AG08396 (cell line): ENCODE measurements around the gene SIK2.

Experiments used
- DNase-seq: peaks from one replicate; pipeline ENCODE4 v3.0.0; 2012; ENCODE audit warnings: low spot score, mixed read lengths

Gene SIK2

DNA sequence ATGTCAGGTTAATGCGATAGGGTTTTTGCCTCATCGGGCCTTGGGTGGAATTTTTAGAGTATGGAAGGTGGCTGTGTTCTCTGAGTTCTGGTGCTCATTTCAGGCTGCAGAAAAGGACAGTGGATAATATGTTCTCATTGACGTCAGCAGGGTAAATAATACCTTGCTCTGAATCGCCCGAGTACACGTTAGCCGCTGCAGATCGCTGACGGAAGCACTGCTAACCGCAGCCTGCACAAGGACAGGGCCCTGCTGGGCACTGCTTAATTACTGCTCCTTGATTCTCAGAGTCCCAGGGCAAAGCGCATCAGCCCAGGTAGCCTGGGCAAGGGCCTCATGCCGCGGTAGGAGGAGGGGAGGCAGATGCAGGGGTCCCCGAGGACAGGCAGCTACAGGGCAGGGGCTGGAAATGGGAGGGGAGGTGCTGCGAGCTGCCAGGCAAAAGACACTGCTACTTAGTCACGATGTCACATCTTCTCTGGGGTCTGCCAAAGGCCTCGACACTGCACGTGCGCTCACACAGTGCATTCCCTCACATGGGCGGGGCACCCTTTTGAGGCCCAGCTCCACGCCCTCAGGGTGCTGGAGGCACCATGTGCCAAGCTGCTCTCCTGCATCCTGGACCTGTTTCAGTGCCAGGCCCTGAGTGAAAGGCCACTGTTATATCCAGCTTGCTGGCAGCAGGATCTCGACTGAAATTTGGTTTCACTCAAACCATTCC, 128.8 kb downstream of the SIK2 start:
- no peak for DNase-seq

- no peak for DNase-seq
These were observed 129.6 kb downstream of the SIK2 start for GRCh38 chr11:111731821-111732220.

GRCh38 chr11:111733016-111733415, 130.8 kb downstream of the SIK2 start:
- peak; percentile 57 for DNase-seq

DNA sequence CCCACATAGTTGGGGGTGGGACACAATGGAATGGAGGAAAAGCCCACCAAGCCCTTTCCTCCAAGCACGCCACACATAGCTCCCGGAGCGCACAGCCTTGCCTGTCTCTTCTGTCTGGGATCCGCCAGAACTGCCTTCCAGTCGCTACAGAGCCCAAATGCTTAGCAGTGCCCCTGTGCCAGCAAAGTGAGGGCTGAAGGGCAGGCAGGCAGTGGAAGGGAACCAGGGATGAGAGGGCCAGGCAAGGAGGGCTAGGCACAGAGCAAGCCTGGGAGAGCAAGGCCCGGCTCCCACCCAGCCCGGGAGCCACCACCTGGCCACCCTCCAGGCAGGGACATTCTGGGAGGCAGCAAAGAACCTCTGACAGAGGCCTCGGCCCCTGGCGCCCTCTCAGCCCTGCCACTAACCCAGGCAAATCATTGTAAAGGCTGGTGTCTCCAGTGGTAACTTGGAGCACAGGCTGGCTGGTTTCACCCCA, 131.4 kb downstream of the SIK2 start:
- no peak for DNase-seq

- DNase-seq = no peak
These were observed 132.1 kb downstream of the SIK2 start for GRCh38 chr11:111734101-111734953.

GRCh38 chr11:111734954-111735261, 132.7 kb downstream of the SIK2 start:
- no peak for DNase-seq

DNA sequence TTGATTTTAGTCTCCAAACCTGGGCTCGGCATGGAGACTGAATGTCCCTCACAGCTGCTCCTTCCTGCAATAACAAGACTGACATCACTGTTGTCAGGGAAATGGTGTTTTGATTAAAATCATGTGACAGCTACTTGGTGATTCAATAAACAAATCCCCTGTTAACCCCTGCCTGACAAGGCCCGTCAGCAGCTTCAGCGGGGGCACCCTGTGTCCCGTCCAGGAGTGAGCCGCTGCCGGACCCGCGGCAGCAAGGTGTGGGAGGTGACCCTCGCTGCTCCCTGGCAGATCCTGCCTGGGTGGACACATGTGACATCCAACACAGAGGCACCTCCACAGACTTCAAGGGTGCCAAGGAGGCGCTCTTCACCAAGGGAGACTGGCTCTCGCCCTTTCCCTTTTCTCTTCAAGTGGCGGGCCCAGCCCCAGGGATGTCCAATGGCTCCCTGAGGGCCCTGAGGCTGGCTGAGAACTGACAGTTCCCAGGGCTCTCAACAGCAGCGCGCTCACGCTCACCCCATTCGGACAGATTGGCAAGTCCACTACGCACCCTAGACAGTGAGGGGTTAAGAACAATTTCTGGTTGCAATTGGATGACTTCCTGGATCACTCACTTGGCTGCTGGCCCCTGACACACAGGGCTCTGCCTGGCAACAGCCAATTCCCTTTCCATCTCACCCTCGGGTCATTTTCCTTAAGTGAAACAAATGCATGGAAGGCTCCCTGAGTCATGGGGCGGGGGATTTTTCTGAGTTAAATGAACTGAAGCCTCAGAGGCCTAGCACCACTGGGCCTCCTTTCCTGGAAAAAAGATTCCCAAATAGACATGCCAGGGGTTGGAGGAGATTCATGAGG, 133.2 kb downstream of the SIK2 start:
- peak; percentile 87 for DNase-seq

DNA sequence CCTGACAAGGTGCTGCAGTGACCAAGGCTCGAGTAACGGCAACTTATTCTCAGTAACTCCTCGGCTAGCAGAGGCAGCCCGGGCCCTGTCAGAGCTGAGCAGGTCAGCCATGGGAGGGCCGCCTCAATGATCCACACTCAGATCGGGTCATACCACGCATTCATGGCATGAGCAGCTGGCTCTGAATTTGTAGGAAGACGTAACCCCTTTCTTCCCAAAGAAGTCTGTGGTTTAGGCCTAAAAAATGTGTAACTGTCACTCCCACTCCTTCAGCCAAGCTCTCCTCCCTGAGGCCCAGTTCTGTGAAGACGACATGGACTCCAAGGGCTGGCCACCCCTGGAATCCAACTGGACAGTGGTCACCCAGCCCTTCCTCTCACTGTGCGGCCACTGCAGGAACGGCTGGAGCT, 133.9 kb downstream of the SIK2 start:
- DNase-seq = peak; percentile 53

- no peak for DNase-seq
These were observed 134.6 kb downstream of the SIK2 start for GRCh38 chr11:111736621-111737443.

- DNase-seq = no peak
These were observed 135.4 kb downstream of the SIK2 start for GRCh38 chr11:111737444-111738210.

- DNase-seq = no peak
These were observed 137.1 kb downstream of the SIK2 start for GRCh38 chr11:111739299-111739698.

GRCh38 chr11:111741751-111742150, 139.5 kb downstream of the SIK2 start:
- DNase-seq = no peak

DNA sequence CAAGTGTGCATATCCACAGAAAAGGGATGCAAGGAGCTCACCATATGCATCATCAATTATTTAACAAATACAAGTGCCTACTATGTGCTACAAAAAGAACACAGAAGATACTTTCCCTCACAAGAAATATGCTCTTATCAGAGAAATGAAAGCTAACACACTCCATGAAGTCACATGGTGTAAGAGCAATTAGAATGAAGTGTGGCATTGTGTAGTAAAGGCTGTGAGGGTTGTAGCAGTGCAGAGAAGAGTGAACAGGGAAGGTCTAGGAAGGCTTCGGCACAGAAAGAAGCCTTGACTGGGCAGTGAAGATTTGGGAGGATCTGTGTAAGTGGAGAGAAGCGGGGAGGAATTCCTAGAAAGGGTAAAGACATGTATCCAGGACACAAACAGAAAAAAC, 141.5 kb downstream of the SIK2 start:
- no peak for DNase-seq

GRCh38 chr11:111745719-111746504, 143.7 kb downstream of the SIK2 start:
- DNase-seq = peak; percentile 58

DNA sequence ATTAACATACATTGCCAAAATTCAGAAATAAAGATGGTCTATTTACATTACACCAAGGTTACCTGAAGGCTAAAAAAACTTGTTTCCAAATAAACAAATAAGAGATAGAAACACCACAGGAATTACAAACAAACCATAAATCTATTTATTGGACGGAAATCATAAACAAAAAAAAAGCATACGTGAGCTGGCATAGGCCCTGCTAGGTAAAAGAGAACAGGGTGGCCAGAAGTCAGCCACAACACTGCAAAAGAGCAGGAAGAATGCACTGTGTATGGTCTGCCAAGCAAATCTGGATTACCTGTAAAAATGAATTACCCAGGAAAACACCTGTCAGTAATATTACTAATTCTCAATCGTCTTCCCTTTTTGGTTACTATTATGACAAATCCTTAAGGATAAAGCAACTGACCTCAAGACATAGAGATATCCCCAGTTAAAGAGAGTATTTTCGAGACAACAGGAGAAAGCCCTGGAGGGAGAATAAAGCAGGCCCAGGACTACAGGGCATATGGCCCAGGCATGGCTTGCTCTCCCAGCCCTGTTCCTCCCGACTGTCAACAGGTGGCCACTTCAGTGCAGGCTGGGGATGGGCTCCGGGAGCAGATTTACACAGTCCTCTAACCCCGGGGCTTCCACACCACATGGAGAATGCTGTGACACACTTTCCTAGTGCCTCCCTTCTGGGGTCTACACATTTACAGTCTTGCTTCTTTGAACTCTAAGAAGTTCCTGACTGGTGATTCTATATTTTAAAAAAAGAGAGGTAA, 146.0 kb downstream of the SIK2 start:
- DNase-seq = no peak

- no peak for DNase-seq
These were observed 147.4 kb downstream of the SIK2 start for GRCh38 chr11:111749646-111750045.

GRCh38 chr11:111756097-111756496, 153.8 kb downstream of the SIK2 start:
- no peak for DNase-seq

GRCh38 chr11:111759376-111759775, 157.1 kb downstream of the SIK2 start:
- DNase-seq = no peak

DNA sequence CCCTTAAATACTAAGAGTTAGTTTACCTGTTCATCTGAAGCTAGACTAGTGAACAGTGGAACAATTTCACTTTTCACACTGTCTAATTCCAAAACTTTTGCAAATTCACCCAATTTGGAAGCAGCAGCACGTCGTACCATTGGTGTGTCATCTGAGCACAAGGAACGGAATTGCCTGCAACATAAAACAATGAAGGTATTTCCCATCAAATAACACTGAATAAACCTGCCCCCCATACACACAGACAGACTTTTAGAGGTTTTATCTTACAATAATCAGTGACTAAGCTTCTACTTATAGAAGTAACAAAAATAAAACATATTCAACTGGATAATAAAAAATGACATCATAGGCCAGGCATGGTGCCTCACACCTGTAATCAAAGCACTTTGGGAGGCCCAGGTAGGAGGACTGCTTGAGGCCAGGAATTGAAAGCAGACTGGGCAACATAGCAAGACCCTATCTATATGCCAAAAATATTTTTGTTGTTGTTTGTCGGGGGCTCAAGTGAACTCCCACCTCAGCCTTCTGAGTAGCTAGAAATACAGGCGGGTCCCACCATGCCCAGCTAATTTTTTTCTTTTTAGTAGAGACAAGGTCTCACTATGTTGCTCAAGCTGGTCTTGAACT, 157.6 kb downstream of the SIK2 start:
- DNase-seq = no peak
